ENCODE measurements around the gene TMEM132A. TPM values are rescaled to one million over a fixed set of nuclear protein-coding genes. Genes with fewer than 3 reads are reported as not detected.
A peak's percentile ranks its signal among the peaks of the same experiment; 100 is the strongest.

TMEM132A gene
- total RNA-seq, 1 donor from 2014 or later, result 34.0 TPM

GRCh38 chr11:60924906-60925853, 920 bp downstream of the TMEM132A start:
- H3K4me2 ChIP-seq, result peak overlapping the region; percentile 93
- H3K9ac ChIP-seq, result peak overlapping the region; percentile 49
- TF ChIP-seq CTCF (IDR thresholded peaks at IDR 0.05) (no peak), EZH2phosphoT487 (IDR thresholded peaks at IDR 0.05) (no peak), EZH2 (IDR thresholded peaks at IDR 0.05) (no peak)
- peaks cover 25% of the 10 kb centered on the region for H4K20me1 ChIP-seq (ENCODE audit: low read depth)
- Mint-ChIP-seq H3K36me3 (peaks cover 28% of the 10 kb centered on the region), H3K27ac (peak overlapping the region; percentile 87), H3K4me1 (peaks cover 32% of the 10 kb centered on the region), H3K4me3 (peak overlapping the region; percentile 97), H3K9me3 (no peaks in the 10 kb centered on the region), H3K27me3 (ENCODE audit: insufficient read depth, low read depth) (peaks cover 2% of the 10 kb centered on the region)
- H3K9me3 ChIP-seq (ENCODE audit: low read depth), result no peaks in the 10 kb centered on the region
- no peaks in the 10 kb centered on the region for H3F3A ChIP-seq (ENCODE audit: low read depth)
- H2AFZ ChIP-seq (replicated peaks), result peak overlapping the region; percentile 80
- H3K4me3 ChIP-seq, result peak overlapping the region; percentile 90
- H3K4me1 ChIP-seq, result peaks cover 6% of the 10 kb centered on the region
- DNase-seq (ENCODE audit: low spot score), result peak; percentile 41
- no peak overlapping the region for H3K27ac ChIP-seq
- peaks cover 16% of the 10 kb centered on the region for H3K79me2 ChIP-seq (ENCODE audit: low read depth)
- no peaks in the 10 kb centered on the region for H3K36me3 ChIP-seq
- H3K27me3 ChIP-seq, result no peaks in the 10 kb centered on the region

DNA sequence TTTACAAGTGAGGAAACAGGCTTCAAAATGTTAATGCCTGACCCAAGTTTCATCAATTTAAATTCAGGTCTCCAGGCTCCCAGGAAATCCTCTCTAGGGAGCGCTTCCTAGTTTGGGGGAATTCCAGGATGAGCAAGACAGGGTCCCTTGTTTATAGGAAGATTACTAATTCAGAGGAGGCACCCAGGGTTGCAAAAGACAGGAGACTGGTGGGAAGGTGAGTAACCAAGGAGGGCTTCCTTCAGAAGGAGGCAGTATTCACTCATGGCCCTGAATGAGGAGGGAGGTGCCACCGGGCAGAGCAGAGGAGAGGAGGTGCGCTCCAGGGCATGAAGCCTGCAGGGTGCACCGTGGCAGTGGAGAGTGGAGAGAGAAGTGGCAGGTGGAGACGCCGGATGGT, 1.6 kb downstream of the TMEM132A start:
- no peak for DNase-seq (ENCODE audit: low spot score)
- Histone ChIP-seq H3K9ac (no peak overlapping the region), H3F3A (ENCODE audit: low read depth) (no peaks in the 10 kb centered on the region), H3K27me3 (no peaks in the 10 kb centered on the region), H3K9me3 (ENCODE audit: low read depth) (no peaks in the 10 kb centered on the region), H3K79me2 (ENCODE audit: low read depth) (peaks cover 16% of the 10 kb centered on the region), H3K4me1 (peaks cover 6% of the 10 kb centered on the region), H3K4me3 (peak overlapping the region; percentile 90), H3K36me3 (no peaks in the 10 kb centered on the region), H3K4me2 (peak overlapping the region; percentile 93), H2AFZ (replicated peaks) (no peak overlapping the region), H3K27ac (no peak overlapping the region), H4K20me1 (ENCODE audit: low read depth) (peaks cover 25% of the 10 kb centered on the region)
- Mint-ChIP-seq H3K4me1 (peaks cover 32% of the 10 kb centered on the region), H3K4me3 (peak overlapping the region; percentile 97), H3K36me3 (peaks cover 23% of the 10 kb centered on the region), H3K27me3 (ENCODE audit: insufficient read depth, low read depth) (peaks cover 2% of the 10 kb centered on the region), H3K27ac (no peak overlapping the region), H3K9me3 (no peaks in the 10 kb centered on the region)
- TF ChIP-seq CTCF (IDR thresholded peaks at IDR 0.05) (no peak), EZH2 (IDR thresholded peaks at IDR 0.05) (no peak), EZH2phosphoT487 (IDR thresholded peaks at IDR 0.05) (no peak)

GRCh38 chr11:60926500-60926899, 2.2 kb downstream of the TMEM132A start:
- H3K27me3 ChIP-seq, result no peaks in the 10 kb centered on the region
- H3K27ac ChIP-seq, result no peak overlapping the region
- H3K4me1 Mint-ChIP-seq, result peaks cover 32% of the 10 kb centered on the region
- no peak overlapping the region for H3K4me3 ChIP-seq
- H4K20me1 ChIP-seq (ENCODE audit: low read depth), result peaks cover 25% of the 10 kb centered on the region
- no peak for DNase-seq (ENCODE audit: low spot score)
- H3K9ac ChIP-seq, result no peak overlapping the region
- TF ChIP-seq CTCF (IDR thresholded peaks at IDR 0.05) (no peak), EZH2 (IDR thresholded peaks at IDR 0.05) (no peak), EZH2phosphoT487 (IDR thresholded peaks at IDR 0.05) (no peak)
- no peaks in the 10 kb centered on the region for H3K36me3 ChIP-seq
- no peaks in the 10 kb centered on the region for H3K9me3 ChIP-seq (ENCODE audit: low read depth)
- H3K36me3 Mint-ChIP-seq, result peaks cover 24% of the 10 kb centered on the region
- H2AFZ ChIP-seq (replicated peaks), result no peak overlapping the region
- peaks cover 2% of the 10 kb centered on the region for H3K27me3 Mint-ChIP-seq (ENCODE audit: insufficient read depth, low read depth)
- H3K9me3 Mint-ChIP-seq, result no peaks in the 10 kb centered on the region
- H3K4me3 Mint-ChIP-seq, result peak overlapping the region; percentile 97
- no peaks in the 10 kb centered on the region for H3F3A ChIP-seq (ENCODE audit: low read depth)
- H3K4me2 ChIP-seq, result no peak overlapping the region
- peaks cover 16% of the 10 kb centered on the region for H3K79me2 ChIP-seq (ENCODE audit: low read depth)
- peaks cover 6% of the 10 kb centered on the region for H3K4me1 ChIP-seq
- H3K27ac Mint-ChIP-seq, result peak overlapping the region; percentile 33
